ENCODE measurements around the gene GPATCH2. TPM values are rescaled to one million over a fixed set of nuclear protein-coding genes. Genes with fewer than 3 reads are reported as not detected.

Gene GPATCH2
- total RNA-seq, 1 experiment from 2014 or later = 11.3 TPM

DNA sequence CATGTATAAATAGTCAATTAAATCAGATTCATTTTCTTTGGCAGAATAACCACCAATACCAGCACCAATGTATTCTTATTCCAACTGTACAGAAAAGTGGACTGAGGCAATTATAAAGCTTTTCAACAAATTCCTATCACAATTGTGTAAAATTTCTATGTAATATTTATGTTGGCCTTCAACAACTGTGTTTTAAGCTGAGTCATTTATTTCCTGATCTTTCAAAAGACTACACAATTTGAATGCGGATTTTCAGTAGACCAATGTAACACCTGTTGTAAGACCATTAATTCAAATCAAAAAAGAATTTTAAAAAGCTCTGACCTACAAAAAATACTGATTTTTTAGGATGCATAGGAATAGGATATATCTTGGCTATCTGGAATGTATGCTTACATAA is 25.5 kb downstream of the GPATCH2 start:
- no peak for ATAC-seq
- Histone ChIP-seq H3K36me3 (ENCODE audit: control insufficient read depth in 1 of 2, insufficient read depth in 2 of 2, low read length in 2 of 2) (0 out of 4 replicates have a peak, but pooled peaks cover 6 to 7% of the 10 kb centered on the region in 2 experiments), H3K27me3 (ENCODE audit: insufficient read depth, low read length) (no peaks in the 10 kb centered on the region), H2AFZ (ENCODE audit: low read depth, low read length, poor library complexity, severe bottlenecking) (no peak overlapping the region), H3K9ac (ENCODE audit: low read length) (no peak overlapping the region), H3K4me2 (ENCODE audit: low read length) (no peak overlapping the region), H4K20me1 (ENCODE audit: insufficient read depth) (0 out of 2 replicates have a peak, but pooled peaks cover 3% of the 10 kb centered on the region), H3K79me2 (ENCODE audit: insufficient read depth, low read length) (peaks cover 8% of the 10 kb centered on the region), H3K4me1 (ENCODE audit: control insufficient read depth in 1 of 2, insufficient read depth in 2 of 2, low read length in 2 of 2) (no peaks in the 10 kb centered on the region), H3K4me3 (replicated peaks in 1 of 2; ENCODE audit: low read depth in 1 of 2, low read length in 2 of 2) (no peak overlapping the region), H3K9me2 (ENCODE audit: insufficient read depth) (no peaks in the 10 kb centered on the region), H3K9me3 (ENCODE audit: control insufficient read depth in 1 of 2, insufficient read depth in 1 of 2, low read depth in 1 of 2, low read length in 2 of 2) (no peaks in the 10 kb centered on the region), H3K27ac (ENCODE audit: low read depth, low read length) (no peak overlapping the region)
- TF ChIP-seq SIN3A (IDR thresholded peaks at IDR 0.05; ENCODE audit: low read depth) (no peak), EGR1 (IDR thresholded peaks at IDR 0.05; ENCODE audit: low read depth) (no peak), CEBPB (IDR thresholded peaks at IDR 0.05; ENCODE audit: low read depth) (no peak), EZH2 (IDR thresholded peaks at IDR 0.05) (no peak), TCF7L2 (IDR thresholded peaks at IDR 0.05; ENCODE audit: borderline replicate concordance, extremely low read depth, insufficient read depth, insufficient read length) (no peak), MAX (IDR thresholded peaks at IDR 0.05) (no peak), REST (IDR thresholded peaks at IDR 0.05; ENCODE audit: low read depth) (no peak), SP1 (IDR thresholded peaks at IDR 0.05; ENCODE audit: low read depth) (no peak), POLR2AphosphoS5 (IDR thresholded peaks at IDR 0.05; ENCODE audit: low read depth, low read length) (no peak), YY1 (IDR thresholded peaks at IDR 0.05; ENCODE audit: extremely low read depth, insufficient replicate concordance, low read depth, low read length) (no peak), SRF (IDR thresholded peaks at IDR 0.05; ENCODE audit: low read depth) (no peak), ZNF274 (IDR thresholded peaks at IDR 0.05; ENCODE audit: low read depth, low read length) (no peak), RAD21 (IDR thresholded peaks at IDR 0.05; ENCODE audit: low read depth) (no peak), JUND (IDR thresholded peaks at IDR 0.05) (no peak)
- TF ChIP-seq, protein P1, sequence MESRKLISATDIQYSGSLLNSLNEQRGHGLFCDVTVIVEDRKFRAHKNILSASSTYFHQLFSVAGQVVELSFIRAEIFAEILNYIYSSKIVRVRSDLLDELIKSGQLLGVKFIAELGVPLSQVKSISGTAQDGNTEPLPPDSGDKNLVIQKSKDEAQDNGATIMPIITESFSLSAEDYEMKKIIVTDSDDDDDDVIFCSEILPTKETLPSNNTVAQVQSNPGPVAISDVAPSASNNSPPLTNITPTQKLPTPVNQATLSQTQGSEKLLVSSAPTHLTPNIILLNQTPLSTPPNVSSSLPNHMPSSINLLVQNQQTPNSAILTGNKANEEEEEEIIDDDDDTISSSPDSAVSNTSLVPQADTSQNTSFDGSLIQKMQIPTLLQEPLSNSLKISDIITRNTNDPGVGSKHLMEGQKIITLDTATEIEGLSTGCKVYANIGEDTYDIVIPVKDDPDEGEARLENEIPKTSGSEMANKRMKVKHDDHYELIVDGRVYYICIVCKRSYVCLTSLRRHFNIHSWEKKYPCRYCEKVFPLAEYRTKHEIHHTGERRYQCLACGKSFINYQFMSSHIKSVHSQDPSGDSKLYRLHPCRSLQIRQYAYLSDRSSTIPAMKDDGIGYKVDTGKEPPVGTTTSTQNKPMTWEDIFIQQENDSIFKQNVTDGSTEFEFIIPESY (IDR thresholded peaks at IDR 0.05; ENCODE audit: extremely low read depth, insufficient replicate concordance, low read length) = no peak
- TF ChIP-seq, protein P2, sequence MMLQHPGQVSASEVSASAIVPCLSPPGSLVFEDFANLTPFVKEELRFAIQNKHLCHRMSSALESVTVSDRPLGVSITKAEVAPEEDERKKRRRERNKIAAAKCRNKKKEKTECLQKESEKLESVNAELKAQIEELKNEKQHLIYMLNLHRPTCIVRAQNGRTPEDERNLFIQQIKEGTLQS (IDR thresholded peaks at IDR 0.05) = no peak
- CTCF ChIA-PET = no interaction called here
- DNase-seq (ENCODE audit: low read depth, low spot score) = no peak
- intact Hi-C loops (cut with micrococcal nuclease) = no loop called here
- POLR2A ChIA-PET = no interaction called here
- no TSS peak for BruUV-seq (replicated peaks)
- RAD21 ChIA-PET (ENCODE audit: low non-redundant PET in 1 of 2, low total read pairs in 2 of 2, uncharacterized antibody in 2 of 2, unreplicated experiment in 2 of 2) = no interaction called here
